HL-60/S4 (cell line): ENCODE results near the gene CYSTM1.

Experiments used
- in situ Hi-C: fragments of 300-500 bp; cut with MboI; formaldehyde crosslinking; loops from 2 replicates; pipeline ENCODE4 v1.14.3; 2022; ENCODE audit warnings: low sequenced_read_pairs

CYSTM1 gene

GRCh38 chr5:140174465-140175366 lies at the start of gene CYSTM1:
Gene CYSTM1, plus strand, starts transcription at chr5:140175188. Its CDS starts 19,278 bp downstream, at chr5:140194466.
- in situ Hi-C loops = loop anchor here (25.0 kb wide), 2 partner anchors 112 to 387 kb away; partner anchors contain the start of gene PSD2

DNA sequence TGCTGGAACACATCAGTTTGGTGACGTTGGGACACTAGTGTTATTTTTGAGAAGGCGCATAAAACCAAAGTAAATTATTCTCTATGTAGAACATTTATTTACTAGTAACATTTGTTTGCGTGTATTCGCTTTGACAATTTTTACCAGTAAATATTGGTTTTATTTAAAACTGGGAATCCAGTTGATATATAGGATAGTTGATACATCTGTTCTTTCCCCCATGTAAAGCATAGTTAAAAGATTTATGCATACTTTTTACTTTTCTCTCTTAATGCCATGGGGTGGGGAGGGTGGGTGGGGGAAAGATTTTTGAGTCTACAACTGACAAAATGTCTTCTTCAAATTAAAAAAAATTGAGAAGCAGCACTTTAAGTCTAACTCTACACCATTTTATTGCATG lies 49.4 kb upstream of the CYSTM1 start, which contains the start of gene IGIP:
TSS of gene IGIP (plus strand) at position 301 of the 400 bp plus-strand sequence. CDS start 2,540 bp downstream, outside the sequence.
- in situ Hi-C loops = no loop called here

DNA sequence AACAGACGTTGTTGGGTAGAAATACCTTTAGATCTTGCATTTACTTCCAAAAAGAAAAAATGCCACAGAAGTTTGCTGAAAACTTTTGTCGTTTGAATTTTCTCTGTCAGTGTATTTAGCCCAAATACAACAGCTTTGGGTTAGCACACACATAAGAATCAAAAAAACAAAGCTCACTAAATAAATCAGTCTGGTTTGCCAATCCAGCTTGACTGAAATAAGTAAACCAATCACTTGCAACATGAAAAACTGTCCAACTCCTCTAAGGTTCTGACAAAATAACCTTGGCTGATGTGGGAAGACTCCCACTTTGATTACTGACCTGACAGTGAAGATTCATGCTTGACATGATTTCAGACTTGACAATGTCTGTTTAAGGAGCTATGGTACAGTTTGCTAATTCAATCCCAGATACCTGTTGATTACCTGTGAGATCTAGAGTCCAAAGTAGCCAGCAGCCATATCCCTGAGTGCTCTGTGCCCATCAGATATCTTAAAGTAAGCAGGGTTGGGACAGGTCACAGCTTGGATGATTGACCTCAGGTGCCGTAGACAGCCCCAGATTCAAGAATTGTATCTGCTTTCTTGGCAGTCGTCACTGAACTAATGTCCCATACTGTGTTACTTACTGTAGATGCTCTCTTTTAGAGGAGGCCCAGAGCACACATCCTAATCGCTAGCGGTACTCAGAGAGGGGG lies 48.5 kb upstream of the CYSTM1 start:
- in situ Hi-C loops = no loop called here

DNA sequence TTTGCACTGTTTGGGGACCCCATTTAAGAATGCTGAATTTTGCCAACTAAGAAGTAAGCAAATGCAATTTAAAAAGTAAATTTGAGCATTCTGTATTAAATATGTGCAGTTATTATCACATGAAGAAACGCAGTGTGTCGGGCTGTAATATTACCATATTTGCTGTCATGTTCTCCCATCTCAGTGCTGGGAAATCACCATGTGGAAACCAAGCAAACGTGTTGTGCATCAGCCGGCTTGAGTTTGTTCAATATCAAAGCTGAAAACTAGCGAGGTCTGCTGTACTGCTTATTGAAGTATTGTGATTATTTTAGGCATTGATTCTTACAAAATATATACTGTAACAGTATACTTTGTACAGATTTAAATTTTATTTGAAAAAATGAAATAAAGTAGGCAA lies 46.6 kb upstream of the CYSTM1 start:
- in situ Hi-C loops = no loop called here

DNA sequence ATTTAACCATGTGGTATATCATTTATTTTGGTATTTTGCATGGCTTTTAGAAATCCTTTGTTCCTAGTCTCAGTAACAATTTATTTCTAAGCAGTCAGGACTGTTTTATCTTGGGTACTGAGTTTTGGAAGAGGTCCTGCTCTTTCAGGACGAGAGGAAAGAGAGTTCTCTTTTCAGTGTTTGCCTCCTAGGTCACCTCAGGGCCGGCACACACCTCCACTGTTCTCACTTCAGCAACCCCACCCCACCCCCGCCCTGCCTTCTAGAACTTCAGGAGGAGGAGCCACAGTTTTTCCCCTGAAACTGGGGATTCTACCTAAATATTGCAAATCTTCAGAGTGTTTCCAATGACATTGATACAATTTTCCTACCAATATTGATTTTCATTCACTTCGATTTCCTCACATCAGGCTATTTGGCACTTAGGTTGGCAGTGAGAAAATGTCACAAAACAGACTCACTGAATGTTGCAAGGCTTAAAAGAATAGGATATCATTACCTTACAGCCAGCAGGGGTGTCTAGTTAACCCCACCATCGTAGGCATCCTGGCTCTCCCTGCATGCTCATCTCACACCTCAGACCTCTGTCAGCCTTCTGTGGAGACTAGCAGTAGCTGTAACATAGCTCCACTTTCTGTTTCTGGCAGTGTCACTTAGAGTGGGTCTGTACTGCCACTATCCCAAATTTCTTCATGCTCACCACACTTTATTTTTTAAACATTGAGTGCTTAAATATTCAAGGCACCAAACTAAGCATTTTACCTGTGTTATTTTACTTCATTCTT lies 43.8 kb upstream of the CYSTM1 start:
- in situ Hi-C loops = no loop called here

- in situ Hi-C loops = no loop called here
Observed at GRCh38 chr5:140131967-140132409, 43.0 kb upstream of the CYSTM1 start.

- in situ Hi-C loops = no loop called here
Observed at GRCh38 chr5:140133514-140134167, 41.3 kb upstream of the CYSTM1 start.

- in situ Hi-C loops = no loop called here
Observed at GRCh38 chr5:140134277-140134935, 40.6 kb upstream of the CYSTM1 start.

DNA sequence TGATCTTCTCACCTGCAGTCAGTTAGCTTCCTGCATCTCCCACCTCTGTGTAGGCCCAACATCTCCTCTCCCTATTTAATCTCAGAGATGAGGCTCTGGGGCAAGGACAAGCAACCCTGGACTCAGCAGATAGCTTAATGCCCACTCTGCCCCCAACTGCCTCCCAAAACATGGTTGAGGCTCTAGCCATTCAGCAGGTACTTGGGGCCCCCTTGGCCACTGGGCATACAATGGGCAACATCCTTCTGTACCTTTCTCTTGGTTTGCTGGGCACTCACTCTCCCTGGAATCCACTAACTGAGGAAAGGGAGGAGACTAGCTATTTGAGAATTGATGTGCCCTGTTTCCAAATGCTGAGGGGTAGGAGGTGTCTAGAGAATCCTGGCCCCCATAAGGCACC lies 39.9 kb upstream of the CYSTM1 start:
- in situ Hi-C loops = no loop called here

DNA sequence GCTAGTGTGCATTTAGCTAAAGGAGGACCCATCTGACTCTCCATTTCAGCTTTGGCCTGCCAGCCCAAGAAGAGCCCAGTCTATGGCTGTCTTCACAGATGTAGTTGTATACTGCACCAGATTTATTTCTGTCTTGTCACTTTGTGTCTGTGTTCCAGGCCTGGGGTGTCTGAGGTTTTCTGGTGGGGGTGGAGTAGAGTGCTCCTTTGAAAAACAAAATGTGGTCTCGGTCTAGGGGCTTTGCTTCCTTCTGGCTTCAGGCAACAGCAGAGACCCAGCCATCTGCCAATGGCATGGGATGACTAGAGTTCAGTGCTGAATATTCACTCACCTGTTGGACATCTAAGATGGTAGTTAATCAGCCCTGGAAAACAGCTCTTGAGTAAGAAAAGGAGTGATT lies 38.4 kb upstream of the CYSTM1 start:
- in situ Hi-C loops = no loop called here

DNA sequence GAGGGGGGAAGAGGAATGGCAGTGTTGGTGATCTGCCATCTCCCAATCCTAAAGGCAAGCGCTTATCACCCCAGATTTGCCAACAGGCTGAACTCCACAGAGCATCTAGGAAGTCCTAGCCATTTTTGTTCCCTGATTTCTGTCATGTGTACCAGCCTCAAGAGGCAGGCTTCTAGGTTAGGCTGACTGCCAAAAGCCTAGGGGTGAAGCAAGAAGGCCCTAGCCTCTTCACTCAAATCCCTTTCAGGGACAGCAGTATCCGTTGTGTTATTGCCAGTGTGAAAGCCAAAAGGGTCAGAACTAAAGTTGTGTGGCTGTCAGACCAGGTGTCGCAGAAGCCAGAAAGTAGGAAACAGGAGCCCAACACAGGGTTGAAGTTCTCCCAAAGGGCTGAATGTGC lies 34.6 kb upstream of the CYSTM1 start:
- in situ Hi-C loops = no loop called here

- in situ Hi-C loops = no loop called here
Observed at GRCh38 chr5:140141241-140141640, 33.7 kb upstream of the CYSTM1 start.

- in situ Hi-C loops = no loop called here
Observed at GRCh38 chr5:140142246-140142645, 32.7 kb upstream of the CYSTM1 start.

DNA sequence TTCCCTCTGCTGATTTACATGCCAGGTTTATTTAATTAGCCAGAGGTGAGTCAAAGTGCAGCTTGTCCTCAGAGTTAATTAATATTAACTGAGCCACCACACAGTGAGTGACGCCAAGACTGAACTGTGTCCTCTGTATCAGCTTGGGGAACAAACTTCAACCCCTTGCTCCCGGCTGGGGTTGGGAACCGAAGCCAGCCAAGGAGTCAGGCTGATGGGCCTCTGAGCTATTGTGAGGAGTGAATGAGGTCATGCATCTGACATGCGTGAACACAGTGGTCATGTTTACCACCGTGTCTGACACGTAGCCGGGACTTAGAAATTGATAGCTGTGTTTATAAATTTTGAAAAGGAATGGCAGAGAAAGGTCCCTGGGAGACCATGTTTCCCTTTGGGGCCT lies 32.1 kb upstream of the CYSTM1 start:
- in situ Hi-C loops = no loop called here

GRCh38 chr5:140143521-140144258 lies 31.3 kb upstream of the CYSTM1 start:
- in situ Hi-C loops = no loop called here

- in situ Hi-C loops = no loop called here
Observed at GRCh38 chr5:140145256-140145655, 29.7 kb upstream of the CYSTM1 start.

DNA sequence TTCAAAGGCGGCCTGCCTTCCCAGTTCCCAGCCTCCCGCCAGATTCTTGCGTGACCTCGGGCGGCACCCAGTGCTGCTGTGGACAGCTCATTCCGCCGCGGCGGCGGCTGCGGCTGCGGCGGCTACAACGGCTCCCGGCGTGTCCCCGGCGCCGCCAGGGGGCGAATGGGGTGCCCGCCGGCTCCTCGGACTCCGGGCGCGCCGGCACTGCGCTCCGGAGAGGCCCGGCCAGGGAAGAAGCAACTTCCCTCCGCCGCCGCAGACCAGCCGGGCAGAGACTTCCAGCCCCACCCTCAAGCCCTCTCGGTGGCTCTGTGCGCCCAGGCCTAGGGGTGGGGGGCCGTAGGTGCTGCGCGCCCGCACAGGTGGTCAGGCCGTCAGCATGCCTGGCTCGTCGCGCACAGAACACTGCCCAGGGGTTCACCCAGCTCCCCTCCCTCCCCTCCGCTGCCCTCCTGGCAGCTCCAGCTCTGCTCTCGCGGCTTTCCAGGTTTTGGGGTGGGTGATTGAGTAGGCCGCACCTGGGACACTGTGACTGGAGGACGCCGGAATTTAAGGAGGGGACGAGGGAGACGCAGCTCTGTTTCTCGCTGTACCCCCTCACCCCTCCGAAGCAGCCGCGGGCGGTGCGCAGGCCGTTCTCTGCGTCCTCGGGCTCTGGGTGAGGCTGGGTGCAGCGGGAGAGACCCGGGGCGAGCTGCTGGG lies 29.0 kb upstream of the CYSTM1 start:
- in situ Hi-C loops = no loop called here

DNA sequence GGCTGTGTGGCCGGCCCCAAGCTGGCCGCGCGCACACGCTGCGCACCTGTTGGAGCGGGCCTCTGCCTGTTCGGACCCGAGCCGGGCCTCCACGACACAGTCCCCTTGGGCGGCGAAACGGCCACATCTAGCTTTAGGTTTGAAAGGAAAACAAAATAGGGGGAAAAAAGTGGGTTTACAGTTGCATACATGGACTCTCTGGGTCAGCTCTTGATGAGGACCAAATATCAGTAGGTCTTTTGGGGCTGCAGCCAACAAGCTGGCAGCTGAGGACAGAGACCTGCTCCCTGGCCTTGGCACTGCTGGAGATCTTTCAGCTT lies 28.5 kb upstream of the CYSTM1 start:
- in situ Hi-C loops = no loop called here

GRCh38 chr5:140147460-140147859 lies 27.5 kb upstream of the CYSTM1 start:
- in situ Hi-C loops = no loop called here
